ENCODE results near the gene GTF2A1.
A peak's percentile ranks its signal among the peaks of the same experiment; 100 is the strongest.

The GTF2A1 gene

GRCh38 chr14:81178063-81178462, 42.7 kb downstream of the GTF2A1 start:
- no peak for DNase-seq (ENCODE audit: low read depth in 2 of 2)

- DNase-seq (ENCODE audit: low read depth in 2 of 2) = no peak
These were observed 43.5 kb downstream of the GTF2A1 start for GRCh38 chr14:81177225-81177624.

DNA sequence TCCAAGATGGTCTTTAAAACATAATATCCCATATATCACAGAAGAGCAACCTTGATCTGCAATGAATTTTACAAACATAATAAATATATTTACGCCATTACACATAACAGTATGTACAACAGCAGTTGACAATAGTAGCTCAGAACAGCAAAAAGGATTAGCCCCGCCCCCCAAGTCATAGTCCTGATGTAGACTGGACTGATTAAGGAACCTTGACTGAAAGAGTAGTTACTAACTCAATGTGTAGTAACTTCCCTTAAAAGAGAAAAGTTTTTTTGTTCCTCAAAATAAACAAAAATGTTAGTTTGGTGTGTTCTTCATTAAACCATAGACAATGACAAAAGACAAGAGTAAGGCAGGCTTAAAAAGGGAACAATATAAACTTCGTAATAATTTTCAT, 44.5 kb downstream of the GTF2A1 start:
- DNase-seq (ENCODE audit: low read depth in 2 of 2) = no peak

GRCh38 chr14:81172881-81173280, 47.9 kb downstream of the GTF2A1 start:
- DNase-seq (ENCODE audit: low read depth in 2 of 2) = no peak

- no peak for DNase-seq (ENCODE audit: low read depth in 2 of 2)
These were observed 48.4 kb downstream of the GTF2A1 start for GRCh38 chr14:81172353-81172752.

- DNase-seq (ENCODE audit: low read depth in 2 of 2) = no peak
These were observed 49.9 kb downstream of the GTF2A1 start for GRCh38 chr14:81170829-81171195.

- peak; percentile 63 to 68 for DNase-seq (ENCODE audit: low read depth in 2 of 2)
These were observed 50.5 kb downstream of the GTF2A1 start for GRCh38 chr14:81170104-81170828.

DNA sequence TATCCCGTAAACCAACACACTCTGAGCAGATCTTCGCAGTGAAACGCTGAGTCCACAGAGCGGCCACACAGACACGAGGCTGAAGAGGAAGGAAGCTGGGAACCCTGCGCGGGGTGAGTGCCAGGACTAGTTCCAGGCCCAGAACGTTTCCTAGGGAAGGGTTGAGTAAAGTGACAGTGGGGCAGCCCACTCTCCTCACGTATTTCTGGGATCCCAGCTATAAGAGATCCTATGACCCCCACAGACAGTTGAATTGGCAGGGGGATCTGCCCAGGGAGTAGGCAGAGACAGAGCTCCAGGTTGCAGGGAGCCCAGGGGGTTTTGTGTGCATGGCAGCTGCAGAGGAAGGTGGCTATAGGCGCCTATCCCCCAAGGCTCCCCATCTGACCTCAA, 51.1 kb downstream of the GTF2A1 start:
- no peak for DNase-seq (ENCODE audit: low read depth in 2 of 2)

GRCh38 chr14:81169267-81169666, 51.5 kb downstream of the GTF2A1 start:
- DNase-seq (ENCODE audit: low read depth in 2 of 2) = no peak

- no peak for DNase-seq (ENCODE audit: low read depth in 2 of 2)
These were observed 54.6 kb downstream of the GTF2A1 start for GRCh38 chr14:81166121-81166520.

GRCh38 chr14:81165188-81165587, 55.6 kb downstream of the GTF2A1 start:
- no peak for DNase-seq (ENCODE audit: low read depth in 2 of 2)

- DNase-seq (ENCODE audit: low read depth in 2 of 2) = peak in 1 of 2 donors; percentile 5
These were observed 56.5 kb downstream of the GTF2A1 start for GRCh38 chr14:81164167-81164774.

DNA sequence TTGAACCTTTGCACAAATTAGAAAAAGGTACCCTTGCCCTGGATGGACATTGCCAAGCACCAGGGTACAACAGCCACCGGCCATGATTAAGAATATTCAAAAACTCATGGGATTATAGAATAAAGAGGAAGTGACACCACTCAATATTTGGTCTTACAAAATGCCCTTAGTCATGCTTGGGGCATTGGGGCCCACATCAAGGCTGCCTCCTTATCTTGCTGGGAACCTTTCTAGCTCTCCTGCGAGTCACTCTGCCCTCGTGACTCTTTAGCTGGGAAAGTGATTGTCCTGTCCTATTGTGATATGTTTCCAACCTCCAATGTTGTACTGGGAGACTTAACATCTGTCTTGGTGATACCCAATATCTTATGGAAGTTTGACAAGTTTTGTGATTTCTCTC, 57.8 kb downstream of the GTF2A1 start:
- DNase-seq (ENCODE audit: low read depth in 2 of 2) = no peak

DNA sequence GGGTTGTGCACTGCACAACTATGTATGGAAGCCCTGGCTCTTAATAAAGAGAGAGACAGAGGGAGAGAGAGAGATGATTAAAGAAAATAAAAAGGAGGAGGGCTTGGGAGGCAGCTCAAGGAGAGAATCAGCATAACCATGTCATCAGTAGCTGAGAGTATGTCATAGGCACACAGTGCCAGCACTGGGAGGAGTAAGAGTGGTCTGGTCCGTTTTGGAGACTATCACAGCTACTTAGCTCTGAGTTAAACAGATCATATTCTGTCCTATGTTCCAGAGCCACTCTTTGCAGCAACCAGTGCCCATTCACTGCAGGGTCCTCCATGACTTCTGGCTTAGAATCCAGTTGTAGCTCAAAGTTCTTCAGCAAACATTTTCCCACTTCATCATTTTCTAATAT, 59.0 kb downstream of the GTF2A1 start:
- no peak for DNase-seq (ENCODE audit: low read depth in 2 of 2)

- no peak for DNase-seq (ENCODE audit: low read depth in 2 of 2)
These were observed 59.7 kb downstream of the GTF2A1 start for GRCh38 chr14:81161088-81161487.

DNA sequence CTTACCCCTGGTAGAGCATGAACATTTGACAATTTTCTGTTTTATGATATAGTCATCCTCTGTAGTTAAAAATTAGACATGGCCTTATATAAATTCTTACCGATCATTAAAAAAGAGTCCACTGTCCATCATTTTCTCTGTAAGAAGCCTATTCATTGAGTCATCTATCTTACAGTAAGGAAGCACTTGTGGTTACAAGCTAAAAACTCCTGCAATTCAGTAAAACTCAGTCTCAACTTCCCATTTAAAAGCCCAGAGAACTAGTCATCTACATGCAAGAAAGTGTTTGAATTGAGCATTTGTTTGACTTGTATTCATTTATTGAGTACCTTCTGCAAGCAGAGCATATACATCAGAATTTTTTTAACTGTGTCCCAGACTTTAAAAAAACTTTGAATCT, 63.3 kb downstream of the GTF2A1 start:
- DNase-seq (ENCODE audit: low read depth in 2 of 2) = no peak

GRCh38 chr14:81153187-81153586, 67.6 kb downstream of the GTF2A1 start:
- DNase-seq (ENCODE audit: low read depth in 2 of 2) = no peak

GRCh38 chr14:81148635-81149034, 72.1 kb downstream of the GTF2A1 start:
- DNase-seq (ENCODE audit: low read depth in 2 of 2) = no peak

DNA sequence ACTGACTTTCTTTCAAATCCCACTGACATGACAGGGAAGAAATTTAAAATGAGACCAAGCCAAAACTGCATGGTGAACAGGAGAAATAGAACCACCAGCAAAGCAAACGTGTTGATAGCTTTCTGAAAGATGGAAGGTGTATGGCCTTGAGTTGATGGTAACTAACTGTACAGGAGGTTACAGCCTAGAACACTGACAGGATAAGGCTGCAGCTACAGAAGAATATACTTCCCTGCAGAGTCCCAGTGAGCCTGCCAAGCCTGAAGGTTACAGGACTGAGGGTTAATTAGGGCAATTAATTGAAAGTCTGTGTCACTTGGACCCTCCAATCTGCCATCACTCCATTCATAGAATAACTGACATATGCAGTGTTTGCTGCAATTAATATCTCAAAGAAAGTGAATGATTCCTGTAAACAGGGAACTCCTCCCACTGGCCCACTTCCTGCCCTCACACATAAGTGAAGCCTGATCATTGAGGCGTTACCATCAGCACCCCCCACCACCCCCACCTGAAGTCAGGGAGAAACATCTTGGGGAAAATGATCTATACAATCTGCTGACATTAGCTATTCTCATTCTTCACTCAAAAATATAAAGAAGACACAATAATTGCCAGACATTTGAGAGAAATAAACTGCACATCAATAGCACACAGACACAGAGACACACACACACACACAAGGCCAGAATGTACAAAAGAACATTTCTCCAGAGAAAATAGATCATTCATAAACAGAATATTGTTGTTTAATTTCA, 73.4 kb downstream of the GTF2A1 start:
- DNase-seq (ENCODE audit: low read depth in 2 of 2) = no peak

- DNase-seq (ENCODE audit: low read depth in 2 of 2) = no peak
These were observed 75.7 kb downstream of the GTF2A1 start for GRCh38 chr14:81144824-81145603.

- no peak for DNase-seq (ENCODE audit: low read depth in 2 of 2)
These were observed 77.0 kb downstream of the GTF2A1 start for GRCh38 chr14:81143793-81144192.

DNA sequence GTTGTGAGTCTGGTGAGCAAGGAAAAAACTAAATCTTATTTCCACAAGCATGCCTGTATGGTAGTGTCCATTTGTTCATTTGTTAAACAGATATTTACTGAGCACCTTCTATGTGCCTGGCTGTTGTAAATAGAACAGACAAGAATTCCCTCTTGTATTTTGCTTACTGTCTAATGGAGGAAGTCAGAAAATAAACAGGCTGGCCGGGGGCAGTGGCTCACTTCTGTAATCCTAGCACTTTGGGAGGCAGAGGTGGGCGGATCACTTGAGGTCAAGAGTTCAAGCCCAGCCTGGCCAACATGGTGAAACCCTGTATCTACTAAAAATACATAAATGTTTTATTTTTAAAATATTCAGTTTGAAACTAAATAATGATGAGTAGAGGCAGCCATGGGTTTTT, 79.3 kb downstream of the GTF2A1 start:
- no peak for DNase-seq (ENCODE audit: low read depth in 2 of 2)

All from stimulated activated CD4-positive, alpha-beta T cell treated with anti-CD3 and anti-CD28 coated beads, Interleukin-1b, Interleukin-23, amount 100 ng/mL, for 1 hour (primary cell).